BJ (cell line): ENCODE data around the gene AOPEP. TPM values are rescaled to one million over a fixed set of nuclear protein-coding genes. Genes with fewer than 3 reads are reported as not detected.

Experiments
- CTCF ChIA-PET: fragments of 350-600 bp; formaldehyde crosslinking; extraction: SDS; loops from one replicate; lab custom pipeline; 2021; ENCODE audit warnings: antibody characterized with exemption, inconsistent platforms; lab: Yijun Ruan, JAX
- POLR2A ChIA-PET: fragments of 300-600 bp; sonication (Branson Sonifier 250); formaldehyde crosslinking; extraction: SDS; loops from one replicate; lab custom pipeline; 2021; ENCODE audit warnings: antibody characterized with exemption; lab: Charles Lee
- DNase-seq: peaks from one replicate; pipeline ENCODE4 v3.0.0-alpha.2; 2011; ENCODE audit warnings: low read depth
- H3K27me3 ChIP-seq: 2 replicates; pipeline ENCODE4 v1.6.0; 2011; ENCODE audit warnings: low read length; ENCODE audit not compliant: control insufficient read depth, insufficient read depth
- H3K36me3 ChIP-seq: 2 replicates; pipeline ENCODE4 v1.5.1; 2011; ENCODE audit warnings: low read length; ENCODE audit not compliant: control insufficient read depth, insufficient read depth
- H3K4me3 ChIP-seq: 2 replicates; pipeline ENCODE4 v1.5.1; 2011; ENCODE audit warnings: low read depth, mild to moderate bottlenecking, control low read depth, low read length
- CTCF ChIP-seq: IDR thresholded peaks from 2 replicates; pipeline ENCODE4 v1.5.1; 2011; ENCODE audit warnings: low read depth, mild to moderate bottlenecking, control low read depth, inconsistent platforms, low read length, moderate library complexity; ENCODE audit not compliant: insufficient read depth
- polyA plus RNA-seq: library from polyadenylated mRNA; depleted of rRNA; stranded (reverse); fragments of >200 nt; gene quantifications from 2 replicates; pipeline ENCODE4 v1.2.3, GENCODE V29; 2011

AOPEP gene
- polyA plus RNA-seq, 1 experiment = 52.1 TPM

- H3K36me3 ChIP-seq = peaks cover 41% of the 10 kb centered on the region
- no peaks in the 10 kb centered on the region for H3K27me3 ChIP-seq
- no peak overlapping the region for H3K4me3 ChIP-seq
- POLR2A ChIA-PET = no interaction called here
- no peak for TF ChIP-seq CTCF
- DNase-seq = no peak
- CTCF ChIA-PET = interaction anchor here (1.2 to 1.6 kb wide), 4 partner anchors 11 to 58 kb away, joined by 3 read pairs; no protein-coding TSS in a partner anchor
These were observed 340.6 kb downstream of the AOPEP start for GRCh38 chr9:95067057-95067456.

- POLR2A ChIA-PET = no interaction called here
- no peak for TF ChIP-seq CTCF
- Histone ChIP-seq H3K27me3 (no peaks in the 10 kb centered on the region), H3K4me3 (no peak overlapping the region), H3K36me3 (peaks cover 34% of the 10 kb centered on the region)
- CTCF ChIA-PET = interaction anchor here (1.0 to 1.5 kb wide), 4 partner anchors 9 to 58 kb away, joined by 3 read pairs; no protein-coding TSS in a partner anchor
- DNase-seq = no peak
These were observed 341.4 kb downstream of the AOPEP start for GRCh38 chr9:95067897-95068296.

GRCh38 chr9:95070549-95071021 lies 344.1 kb downstream of the AOPEP start:
- DNase-seq = no peak
- Histone ChIP-seq H3K4me3 (no peak overlapping the region), H3K27me3 (no peaks in the 10 kb centered on the region), H3K36me3 (peaks cover 31% of the 10 kb centered on the region)
- TF ChIP-seq CTCF = no peak
- POLR2A ChIA-PET = no interaction called here
- CTCF ChIA-PET = interaction anchor here (0.9 to 1.5 kb wide), 2 partner anchors 389 to 407 kb away, joined by 3 to 5 read pairs; no protein-coding TSS in a partner anchor

- peaks cover 33% of the 10 kb centered on the region for H3K36me3 ChIP-seq
- no peaks in the 10 kb centered on the region for H3K27me3 ChIP-seq
- ChIA-PET POLR2A (no interaction called here), CTCF (interaction anchor here (1.5 kb wide), 1 partner anchor 390 kb away, joined by 5 read pairs; no protein-coding TSS in a partner anchor)
- no peak for TF ChIP-seq CTCF
- no peak overlapping the region for H3K4me3 ChIP-seq
- DNase-seq = no peak
These were observed 345.0 kb downstream of the AOPEP start for GRCh38 chr9:95071450-95071849.

GRCh38 chr9:95071925-95072324 lies 345.4 kb downstream of the AOPEP start:
- TF ChIP-seq CTCF = no peak
- no peak for DNase-seq
- POLR2A ChIA-PET = no interaction called here
- Histone ChIP-seq H3K4me3 (no peak overlapping the region), H3K36me3 (peaks cover 31% of the 10 kb centered on the region), H3K27me3 (no peaks in the 10 kb centered on the region)
- CTCF ChIA-PET = interaction anchor here (1.1 to 1.5 kb wide), 2 partner anchors 27 to 391 kb away, joined by 3 to 5 read pairs; no protein-coding TSS in a partner anchor
